Stimulated activated CD8-positive, alpha-beta memory T cell treated with anti-CD3 and anti-CD28 coated beads, Interleukin-4, amount 100 ng/mL, for 24 hours (primary cell): ENCODE data around the gene NR5A1.

Source experiments
- DNase-seq: peaks from one replicate; pipeline ENCODE4 v3.0.0-alpha.2; 2020; ENCODE audit warnings: low read depth

NR5A1 gene

DNA sequence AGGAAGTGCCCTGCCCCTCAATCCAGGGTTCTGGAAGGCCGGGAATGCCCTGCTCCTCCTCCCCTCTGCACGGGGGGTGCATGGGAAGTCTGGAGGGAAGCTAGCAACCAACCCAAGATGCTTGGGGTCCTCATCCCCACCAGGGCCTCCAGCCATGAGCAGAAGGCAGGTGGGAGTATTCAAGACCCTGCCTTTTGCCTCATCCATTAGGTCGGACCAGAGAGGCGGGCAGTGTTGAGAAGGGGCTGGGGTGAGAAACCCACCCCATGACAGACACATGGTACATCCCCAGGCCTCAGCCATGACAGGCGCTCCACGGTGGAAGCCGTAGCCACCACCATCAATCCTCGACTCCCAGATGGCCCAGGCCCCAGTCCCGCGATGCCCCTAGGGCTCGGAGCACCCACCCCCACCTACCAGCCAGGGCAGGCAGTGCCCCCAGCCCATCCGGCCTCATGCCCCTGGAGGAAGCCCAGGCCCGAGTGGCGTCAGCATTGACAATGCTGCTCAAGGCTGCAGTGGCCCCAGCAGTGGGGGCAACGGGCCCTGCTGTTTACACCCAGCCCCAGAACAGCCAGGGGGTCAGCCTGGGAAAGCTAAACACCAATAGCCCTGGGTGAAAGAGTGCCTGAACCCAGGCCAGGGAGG lies 8.6 kb downstream of the NR5A1 start:
- DNase-seq: no peak

DNA sequence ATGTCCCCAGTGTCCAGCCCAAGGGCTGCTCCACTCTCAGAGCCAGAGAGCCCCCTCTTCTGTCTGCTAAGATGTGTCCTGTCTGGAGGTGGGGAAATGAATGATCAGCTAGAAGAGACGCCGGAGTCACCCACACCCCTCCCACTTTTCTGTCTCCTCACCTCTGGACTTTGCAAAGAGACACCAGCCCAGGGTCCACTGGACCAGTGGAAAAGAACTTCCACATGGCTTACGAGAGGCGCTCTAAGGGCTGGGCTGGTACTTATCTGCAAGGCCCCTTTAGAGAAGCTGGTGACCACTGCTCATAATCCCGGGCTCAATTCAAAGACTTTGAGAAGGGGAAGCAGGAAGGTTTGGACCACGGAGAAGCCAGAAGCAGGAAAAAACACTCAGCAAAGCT lies 9.2 kb downstream of the NR5A1 start:
- no peak for DNase-seq

DNA sequence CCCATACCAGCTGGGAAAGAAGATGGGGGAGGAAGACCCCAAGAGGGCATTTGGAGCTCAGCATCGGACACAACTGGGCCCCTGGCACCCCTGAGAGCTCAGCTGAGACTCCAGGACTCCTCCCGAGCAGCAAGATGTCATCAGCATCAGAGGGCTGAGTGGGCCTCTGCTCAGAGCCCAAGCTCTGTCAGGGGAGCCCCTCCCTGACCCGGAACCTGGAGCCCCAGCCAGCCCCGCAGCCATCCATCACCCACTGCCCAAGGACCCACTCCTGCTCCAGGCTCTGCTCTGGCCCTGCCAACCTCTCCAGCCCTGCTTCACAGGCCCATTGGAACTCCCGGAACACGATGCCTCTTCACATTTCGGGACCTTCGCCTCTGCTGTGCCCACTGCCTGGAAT lies 9.8 kb downstream of the NR5A1 start:
- DNase-seq: no peak

DNA sequence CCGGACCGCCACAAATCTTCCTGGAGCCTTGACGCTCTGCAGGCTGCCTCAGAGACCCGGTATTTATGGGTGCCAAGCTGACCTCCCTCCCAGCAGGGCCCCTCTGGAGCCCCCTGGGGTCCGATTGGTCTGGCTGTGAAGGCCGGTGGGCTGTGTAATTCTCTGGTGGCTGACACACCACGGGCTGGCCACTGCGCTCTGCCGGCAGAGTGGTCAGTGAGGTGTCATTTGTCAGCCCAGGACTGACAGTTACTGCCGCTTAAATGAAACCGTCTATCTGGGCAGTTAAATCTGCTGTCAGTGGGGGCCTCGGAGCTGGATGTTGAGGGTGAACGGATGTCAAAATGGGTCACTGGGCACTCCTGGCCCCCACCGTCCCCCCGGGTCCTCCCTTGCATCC lies 10.7 kb downstream of the NR5A1 start:
- DNase-seq: no peak

DNA sequence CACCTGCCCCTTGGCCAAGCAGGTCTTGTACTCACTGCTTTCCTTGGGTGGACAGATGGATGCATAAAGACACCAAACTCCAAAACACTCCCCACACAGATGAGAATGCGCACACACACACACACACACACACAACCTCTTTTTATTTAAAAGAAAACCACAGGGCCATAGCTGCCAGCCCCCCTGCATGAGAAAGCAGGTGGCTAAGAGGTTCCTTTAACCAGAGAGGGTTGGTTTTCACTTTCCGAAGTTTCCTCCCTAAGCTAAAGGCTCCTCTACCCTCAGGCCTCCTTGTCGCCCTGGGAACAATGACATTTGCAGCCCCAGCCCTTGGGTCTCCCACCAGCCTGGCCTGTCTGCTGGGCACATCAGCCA lies 11.1 kb downstream of the NR5A1 start:
- no peak for DNase-seq

DNA sequence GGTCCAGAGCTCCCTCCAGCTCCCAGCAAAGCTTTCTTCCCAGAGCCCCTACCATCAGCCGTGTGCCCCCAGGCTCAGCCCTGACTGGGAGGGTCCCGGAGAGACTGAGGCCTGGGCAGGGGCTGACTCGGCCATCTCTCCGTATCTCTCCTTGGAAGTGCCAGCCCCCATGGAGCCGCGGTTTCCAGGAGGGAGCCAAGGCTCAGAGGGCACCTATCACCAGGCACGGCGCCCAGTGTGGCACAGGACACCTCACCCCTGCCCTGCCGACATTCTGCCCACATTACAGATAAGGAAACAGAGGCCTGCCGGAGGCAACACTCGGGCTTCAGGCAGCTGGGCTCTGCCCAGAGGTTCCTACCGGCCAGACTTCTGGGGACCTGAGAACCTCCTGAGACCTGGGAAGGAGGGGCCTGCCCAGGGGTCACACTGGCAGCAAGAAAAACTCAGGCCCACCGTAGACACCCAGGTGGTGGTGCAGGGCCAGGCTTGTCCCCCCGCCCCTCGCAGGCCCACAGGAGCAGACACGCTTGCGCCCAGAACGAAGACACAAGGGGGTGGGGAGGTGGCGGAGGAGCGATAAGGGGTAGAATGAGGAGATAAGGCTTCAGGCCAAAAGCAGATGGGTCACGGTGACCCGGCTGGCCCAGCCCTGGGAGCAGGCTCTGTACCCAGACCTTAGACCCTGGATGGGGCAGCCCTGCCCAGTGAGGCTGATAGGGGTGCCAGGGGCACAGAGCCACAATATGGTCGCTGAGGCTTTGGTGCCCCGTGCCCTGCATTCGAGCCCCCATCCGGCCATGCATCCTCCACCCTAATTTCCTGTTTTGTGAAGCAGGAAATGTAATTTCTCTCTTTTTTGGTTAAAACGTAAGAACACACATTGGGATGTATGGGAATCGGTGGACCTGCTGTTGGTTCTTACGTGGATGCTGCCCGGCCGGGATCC lies 11.8 kb downstream of the NR5A1 start:
- DNase-seq: no peak

DNA sequence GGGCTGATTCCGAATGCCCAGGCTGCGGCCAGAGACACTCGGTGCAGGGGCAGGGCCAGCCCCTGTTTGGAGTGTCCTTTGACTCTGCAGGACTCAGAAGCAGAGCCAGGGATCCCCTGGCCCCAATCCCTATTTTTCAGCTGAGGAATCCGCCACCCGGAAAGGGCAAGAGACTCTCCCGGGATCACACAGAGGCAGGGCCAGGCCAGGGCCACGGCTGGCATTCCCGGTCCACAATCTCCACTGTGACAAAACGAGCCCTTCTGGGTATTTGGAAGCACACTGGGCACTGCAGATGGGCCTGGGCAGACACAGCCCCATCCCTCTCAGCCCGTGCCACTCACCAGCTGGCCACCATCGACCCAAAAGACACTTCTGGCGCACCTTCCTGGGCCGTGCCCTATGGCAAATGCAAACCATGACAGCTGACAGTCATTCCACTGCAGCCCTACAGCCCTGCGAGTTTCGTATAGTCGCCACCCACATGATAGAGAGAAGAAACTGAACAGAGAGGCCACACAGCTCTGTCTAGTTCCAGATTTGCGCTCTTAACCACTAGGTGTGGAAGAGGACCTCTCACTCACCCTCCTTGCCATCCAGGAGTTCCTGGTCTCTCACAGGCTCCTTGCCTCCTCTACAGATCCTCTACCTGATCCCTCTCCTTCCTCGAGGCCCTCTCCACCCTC lies 13.3 kb downstream of the NR5A1 start:
- DNase-seq: no peak

DNA sequence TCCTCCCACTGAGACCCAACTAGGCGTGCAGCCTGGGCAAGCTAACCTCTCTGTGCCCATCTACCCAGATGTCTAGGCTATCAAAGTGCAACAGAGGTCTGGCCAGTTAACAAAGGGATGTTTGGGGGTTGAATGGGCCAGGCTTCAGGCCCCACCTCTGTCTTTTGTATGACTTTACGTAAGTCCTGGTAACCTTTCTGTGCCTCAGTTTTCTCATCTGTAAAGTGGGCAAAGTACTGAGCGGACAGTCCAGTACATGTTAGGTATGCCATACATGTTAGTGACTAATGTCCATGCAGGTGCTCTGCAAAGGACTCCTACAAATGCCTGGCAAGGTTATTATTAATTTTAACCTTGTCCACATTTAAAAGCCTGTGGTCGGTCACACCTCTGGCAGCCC lies 14.0 kb downstream of the NR5A1 start:
- DNase-seq: no peak

DNA sequence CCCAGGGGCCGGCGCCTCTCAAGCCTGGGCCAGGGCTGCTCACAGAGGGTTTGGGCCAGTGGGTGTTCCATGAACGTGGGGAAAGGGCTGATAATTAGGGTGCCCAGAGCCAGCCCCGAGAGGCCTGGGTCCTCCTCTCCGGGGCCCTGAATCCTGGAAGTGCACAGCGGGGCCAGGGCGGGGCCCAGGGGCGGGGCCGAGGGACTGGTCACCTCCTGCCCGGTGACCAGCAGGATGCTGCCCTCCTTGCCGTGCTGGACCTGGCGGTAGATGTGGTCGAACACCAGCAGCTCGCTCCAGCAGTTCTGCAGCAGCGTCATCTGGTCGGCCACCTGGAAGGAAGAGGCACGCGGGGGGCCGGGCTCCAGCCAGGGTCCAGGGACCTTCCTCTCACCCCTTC lies 14.4 kb downstream of the NR5A1 start:
- DNase-seq: no peak

DNA sequence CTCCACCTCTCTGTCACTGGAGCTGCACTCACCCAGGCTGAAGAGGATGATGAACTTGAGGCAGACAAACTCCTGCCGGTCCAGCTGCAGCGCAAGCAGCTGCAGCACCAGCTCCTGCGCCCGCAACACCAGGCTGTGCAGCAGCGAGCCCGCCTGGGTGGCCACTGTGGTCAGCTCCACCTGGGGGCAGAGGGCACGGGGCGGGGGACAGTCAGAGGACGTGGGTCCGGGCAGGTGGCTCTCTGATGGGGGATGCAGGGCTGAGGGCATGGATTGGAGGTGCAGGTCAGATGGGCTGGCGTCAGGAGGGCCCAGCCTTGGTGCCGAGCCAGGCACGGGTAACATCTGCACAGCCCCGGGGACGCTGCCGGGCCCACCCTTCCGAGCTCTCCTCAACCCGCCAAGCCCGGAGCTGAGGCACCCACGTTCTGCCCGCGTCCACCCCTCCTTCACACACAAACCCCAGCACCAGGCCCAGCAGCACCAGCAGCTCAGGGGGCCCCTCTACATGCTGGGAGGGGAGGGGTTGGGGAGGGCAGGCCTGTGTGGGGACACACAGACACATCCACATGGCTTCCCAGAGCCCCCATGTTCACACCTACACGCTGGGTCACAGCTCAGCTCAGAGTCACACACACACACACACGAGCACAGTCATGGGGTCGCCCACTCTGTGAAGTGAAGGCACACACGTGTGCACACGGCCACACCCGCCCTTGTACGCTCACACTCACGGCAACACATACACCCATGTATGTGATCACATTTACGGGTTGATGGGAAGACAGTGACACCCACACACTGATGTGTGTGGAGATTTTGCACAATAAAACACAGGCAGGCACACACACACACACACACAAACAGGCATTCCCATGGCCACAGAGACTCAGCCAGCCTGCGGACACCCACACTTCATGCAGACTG lies 15.9 kb downstream of the NR5A1 start:
- no peak for DNase-seq

DNA sequence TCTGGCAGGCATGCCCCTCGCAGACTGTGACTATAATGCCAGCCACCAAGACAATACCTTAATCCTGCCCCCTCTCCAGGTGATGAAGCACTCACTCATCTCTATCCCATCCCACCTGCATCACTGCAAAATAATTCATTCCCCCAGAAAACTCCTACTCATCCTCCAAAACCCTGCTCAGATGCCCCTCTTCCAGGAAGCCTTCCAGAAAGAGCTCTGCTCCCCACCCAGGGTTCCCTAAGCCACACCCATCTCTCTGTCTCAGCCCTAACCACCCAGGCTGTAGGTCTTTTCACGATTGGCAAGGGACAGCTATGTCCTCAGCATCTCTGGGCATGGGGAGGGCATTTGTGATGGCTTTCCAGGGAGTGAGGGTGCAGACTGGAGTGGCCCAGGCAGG lies 17.2 kb downstream of the NR5A1 start:
- DNase-seq: no peak

DNA sequence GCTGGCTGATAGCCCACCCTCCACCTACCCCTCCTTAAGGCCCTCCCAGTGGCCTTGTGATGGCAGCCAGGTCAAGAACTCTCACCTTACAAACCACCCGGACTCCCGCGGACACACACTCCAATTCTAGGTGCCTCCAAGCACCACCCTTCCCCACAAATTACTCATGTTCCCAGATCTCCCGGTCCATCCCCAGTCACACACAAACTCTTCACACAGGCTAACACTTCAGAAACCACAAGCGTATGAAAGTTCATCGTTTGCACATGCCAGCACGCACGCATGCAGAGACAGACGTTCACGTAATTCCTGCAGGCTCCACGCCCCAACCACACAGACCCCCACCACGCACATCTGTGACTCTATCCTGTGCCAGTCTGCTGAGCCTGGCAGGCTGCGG lies 18.0 kb downstream of the NR5A1 start:
- DNase-seq: no peak

DNA sequence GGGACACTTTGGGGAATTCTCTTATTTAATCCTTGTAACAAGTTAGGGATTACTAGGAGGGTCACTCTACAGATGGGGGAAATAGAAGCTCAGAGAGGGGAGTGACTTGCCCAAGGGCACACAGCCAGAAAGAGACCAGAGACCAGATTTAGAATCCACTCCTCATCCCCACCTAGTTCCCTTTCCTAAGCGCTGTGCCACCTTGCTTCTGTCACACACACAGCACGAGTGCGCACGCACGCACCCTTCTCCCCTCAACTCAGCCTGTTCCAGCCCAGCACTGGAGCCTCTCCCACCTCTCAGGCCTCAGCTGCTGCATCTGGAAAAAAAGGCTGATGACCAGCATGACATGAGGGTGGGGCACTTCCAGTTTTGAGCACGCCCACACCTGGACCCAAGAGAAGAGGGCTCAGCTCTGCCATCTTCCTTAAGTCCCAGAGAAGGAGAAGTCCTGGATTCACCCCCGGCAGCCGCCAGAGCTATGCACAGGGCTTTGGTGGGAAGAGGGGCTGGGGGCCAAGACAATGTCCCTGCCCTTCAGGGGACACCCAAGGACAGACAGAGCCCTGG lies 18.5 kb downstream of the NR5A1 start:
- no peak for DNase-seq

DNA sequence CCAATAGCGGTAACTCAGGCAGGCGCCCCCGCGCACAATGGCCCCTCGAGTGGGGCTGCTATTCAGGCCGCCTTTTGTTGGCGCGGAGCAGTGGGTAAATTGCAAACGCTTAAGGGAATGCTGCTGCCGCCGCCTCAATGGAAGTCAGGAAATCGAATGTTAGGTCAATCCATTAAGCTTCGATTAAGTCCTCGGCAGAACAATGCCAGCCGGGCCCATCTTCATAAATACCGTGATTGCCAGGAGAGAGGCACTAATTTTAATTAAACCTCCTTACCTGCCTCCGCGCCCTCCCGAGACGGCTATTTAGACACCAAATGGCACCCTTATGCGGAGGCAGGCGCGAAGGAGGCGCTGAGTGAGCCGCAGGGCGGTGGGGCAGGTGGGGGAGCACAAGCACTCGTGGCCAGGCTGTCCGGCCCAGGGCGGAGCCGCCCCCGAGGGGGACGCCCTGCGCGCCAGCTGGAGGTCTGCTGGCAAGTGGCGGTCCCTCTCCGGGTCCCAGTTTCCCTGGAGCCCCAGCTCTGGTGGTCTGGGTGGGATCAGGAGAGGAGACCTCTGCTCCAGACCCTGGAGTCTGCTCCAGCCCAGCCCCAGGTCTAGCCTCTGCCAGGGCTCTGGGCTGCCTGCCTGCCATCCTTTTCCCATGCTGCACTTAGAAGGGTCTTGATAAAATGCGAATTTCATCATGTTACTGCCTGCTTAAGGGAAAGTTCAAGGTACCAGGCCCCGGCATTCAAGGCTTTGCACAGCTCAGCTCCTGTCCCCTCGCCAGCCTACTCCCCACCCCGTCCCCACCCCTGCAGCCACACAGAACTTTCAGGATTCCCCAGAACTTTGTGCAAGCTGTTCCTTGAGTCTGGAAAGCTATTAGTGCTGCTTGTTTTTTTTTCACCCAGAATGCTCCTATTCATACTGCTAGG lies 19.7 kb downstream of the NR5A1 start:
- DNase-seq: no peak

DNA sequence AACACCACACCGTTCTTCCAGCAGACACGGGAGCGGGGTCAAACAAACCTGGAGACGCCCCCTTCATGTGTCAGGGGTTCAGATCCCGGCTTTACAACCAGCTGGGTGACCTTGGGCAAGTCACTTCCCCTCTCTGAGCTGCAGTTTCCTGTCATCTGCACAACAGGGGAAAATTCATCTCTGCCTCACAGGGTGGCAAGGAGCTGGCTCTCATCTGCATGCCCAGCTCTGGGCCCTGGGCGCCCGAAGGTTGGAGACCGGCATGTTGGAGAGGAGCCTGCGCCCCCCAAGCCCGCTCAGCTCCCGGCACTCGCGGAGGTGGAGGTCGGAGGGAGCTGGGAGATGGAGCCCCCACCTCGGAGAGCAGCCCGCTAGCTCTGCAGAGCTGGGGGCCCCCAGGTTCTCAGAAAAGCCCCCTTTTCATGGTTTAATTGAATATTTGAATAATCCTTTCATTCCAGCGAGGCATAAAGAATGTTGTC lies 20.4 kb downstream of the NR5A1 start:
- no peak for DNase-seq

DNA sequence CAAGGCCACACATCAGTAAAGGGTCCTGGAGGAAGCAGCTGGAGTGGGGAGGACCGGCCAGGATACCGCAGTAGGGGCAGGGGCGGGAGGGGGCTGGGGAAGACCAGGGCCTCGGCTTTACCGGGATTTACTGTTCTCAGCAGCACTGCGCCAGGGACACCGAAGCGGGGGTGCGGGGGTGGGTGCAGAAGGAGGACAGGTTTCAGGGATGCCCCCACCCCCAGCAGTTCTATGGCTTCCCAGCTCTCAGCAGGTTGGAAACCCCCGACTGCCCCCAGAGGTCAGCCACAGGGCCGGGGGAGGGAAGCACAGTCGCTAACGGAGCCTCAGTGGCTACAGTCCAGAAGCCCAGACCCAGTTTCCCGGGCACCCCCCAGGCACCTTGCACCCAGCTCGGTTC lies 21.3 kb downstream of the NR5A1 start:
- DNase-seq: no peak

DNA sequence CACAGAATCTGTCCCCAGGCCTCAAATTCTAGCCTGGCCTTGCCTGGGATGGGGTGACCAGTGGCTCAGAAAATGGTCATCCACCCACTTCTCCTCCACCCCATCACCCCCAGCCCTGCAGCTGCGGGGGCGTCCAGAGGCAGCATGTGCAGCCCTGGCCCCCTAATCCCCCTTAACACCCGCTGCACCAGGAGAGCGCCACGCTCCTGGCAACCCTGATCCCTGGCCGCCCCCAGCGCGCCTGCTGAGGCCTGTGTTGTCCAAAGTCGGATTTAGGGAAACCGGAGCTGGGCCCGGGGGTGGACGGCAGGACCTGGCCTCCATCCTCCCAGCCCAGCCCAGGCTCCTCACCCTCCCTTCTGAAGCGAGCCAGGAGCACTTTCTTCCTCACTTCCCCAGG lies 22.0 kb downstream of the NR5A1 start:
- no peak for DNase-seq

DNA sequence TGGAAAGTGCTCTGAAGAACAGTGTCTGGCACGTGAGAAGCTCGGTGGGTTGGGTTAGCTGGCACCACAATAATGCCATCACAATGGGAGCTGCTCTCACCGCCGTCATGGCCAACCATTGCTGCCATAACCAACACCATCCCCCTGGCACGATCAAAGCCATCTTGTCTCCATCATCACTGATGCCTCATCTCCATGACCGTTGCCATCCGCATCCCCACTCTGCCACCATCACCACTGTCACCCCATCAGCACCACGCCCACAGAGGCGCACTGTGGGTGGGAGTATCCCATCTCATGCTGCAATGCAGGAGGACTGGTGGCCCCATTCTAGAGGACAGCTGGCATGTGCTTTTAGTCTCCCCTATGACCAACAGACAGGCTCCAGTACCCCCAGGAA lies 23.7 kb downstream of the NR5A1 start:
- DNase-seq: no peak

DNA sequence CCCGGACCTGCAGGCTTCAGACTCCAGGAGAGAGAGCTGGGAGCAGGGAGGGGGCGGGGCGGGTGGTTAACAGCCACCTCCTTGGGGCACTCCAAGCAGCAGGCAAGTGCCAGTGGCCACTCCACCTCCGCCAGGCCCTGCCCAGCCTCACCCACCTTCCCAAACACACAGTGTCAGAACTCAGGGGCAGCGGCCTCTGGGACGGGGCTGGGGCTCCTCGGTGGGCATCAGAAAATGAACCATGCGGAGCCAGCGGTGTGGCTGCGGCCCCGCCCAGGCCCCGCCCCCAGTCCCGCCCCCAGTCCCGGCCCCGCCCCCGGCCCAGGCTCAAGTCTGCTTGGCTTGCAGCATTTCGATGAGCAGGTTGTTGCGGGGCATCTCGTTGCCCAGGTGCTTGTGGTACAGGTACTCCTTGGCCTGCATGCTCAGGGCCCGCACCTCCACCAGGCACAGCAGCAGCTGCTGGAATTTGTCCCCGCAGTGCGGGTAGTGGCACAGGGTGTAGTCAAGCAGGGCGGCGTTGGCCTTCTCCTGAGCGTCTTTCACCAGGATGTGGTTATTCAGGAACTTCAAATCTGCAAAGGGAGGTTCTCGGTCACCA lies 24.7 kb downstream of the NR5A1 start:
- no peak for DNase-seq

DNA sequence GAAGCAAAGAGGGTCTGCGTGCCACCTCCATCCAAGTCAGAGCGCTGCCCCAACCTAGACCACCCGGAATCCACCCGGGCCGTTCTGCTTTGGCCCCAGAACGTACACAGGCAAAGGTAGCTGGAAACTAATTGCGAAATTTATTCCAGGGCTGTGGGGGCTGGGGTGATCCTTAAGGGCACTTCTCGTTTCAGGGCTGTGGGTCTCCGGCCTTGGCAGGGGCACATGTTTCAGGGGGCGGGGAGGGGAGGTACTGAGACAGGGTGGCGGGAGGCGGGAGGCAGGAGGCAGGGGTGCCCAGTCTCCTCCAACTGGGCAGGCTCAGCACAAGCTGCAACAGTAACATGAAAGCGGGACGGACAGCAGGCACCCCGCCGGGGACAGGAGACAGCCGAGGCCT lies 26.1 kb downstream of the NR5A1 start:
- no peak for DNase-seq
